Measurements from ENCODE around the gene PTPRM. TPM values are rescaled to one million over a fixed set of nuclear protein-coding genes. Genes with fewer than 3 reads are reported as not detected.

The PTPRM gene
- total RNA-seq, 1 experiment from 2014 or later = 6.2 TPM

DNA sequence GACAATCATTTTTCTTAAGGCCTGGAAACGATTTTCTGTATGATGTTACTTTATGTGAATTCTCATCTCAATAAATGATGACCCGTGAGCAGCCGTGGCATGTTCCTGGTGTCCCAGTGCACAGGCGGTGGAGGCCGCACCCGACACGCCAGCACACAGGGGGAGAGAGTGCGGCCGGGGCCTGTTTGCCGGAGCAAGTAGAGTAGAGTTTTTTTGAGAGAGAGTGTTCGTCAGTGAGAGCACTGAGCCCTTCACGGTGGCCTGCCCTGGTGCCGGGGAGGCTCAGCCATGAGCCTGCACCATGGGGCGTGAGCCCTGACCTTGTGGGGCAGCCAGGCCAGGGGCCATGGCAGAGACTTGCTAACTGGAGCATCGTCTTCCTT, 839.7 kb downstream of the PTPRM start:
- peaks cover 14 to 20% of the 10 kb centered on the region in 2 experiments for H3K9me3 Mint-ChIP-seq
- no peak overlapping the region for H4K91ac ChIP-seq (ENCODE audit: insufficient read length, low read depth, low read length)
- no peak overlapping the region for H3K23ac ChIP-seq (ENCODE audit: insufficient read length, low read depth, low read length)
- H3T11ph ChIP-seq (ENCODE audit: low read length) = no peak overlapping the region
- no peaks in the 10 kb centered on the region for H3K79me2 ChIP-seq (ENCODE audit: insufficient read depth, low read length)
- no peaks in the 10 kb centered on the region for H4K20me1 ChIP-seq (ENCODE audit: control insufficient read depth, insufficient read depth, insufficient read length)
- H3K18ac ChIP-seq (ENCODE audit: insufficient read length, low read depth, low read length) = no peak overlapping the region
- H3K27ac ChIP-seq (ENCODE audit: insufficient read length, low read depth, low read length) = no peak overlapping the region
- peaks cover under 1% of the 10 kb centered on the region for H3K9me3 ChIP-seq (ENCODE audit: control insufficient read depth, low read depth, low read length)
- H2AFZ ChIP-seq (ENCODE audit: low read length) = no peak overlapping the region
- peaks cover 8 to 9% of the 10 kb centered on the region in 2 experiments; a peak in 3 of 4 replicates for H3K4me1 Mint-ChIP-seq
- no peaks in the 10 kb centered on the region for H3K79me1 ChIP-seq (ENCODE audit: insufficient read depth, low read depth, low read length, poor library complexity, severe bottlenecking)
- H3K4me3 Mint-ChIP-seq = no peak overlapping the region
- no peak overlapping the region for H2BK15ac ChIP-seq (ENCODE audit: low read depth, low read length)
- no peak for DNase-seq
- peak overlapping the region in 1 of 3 experiments; percentile 90; a peak in 1 of 7 replicates for H3K27ac Mint-ChIP-seq
- H3K36me3 Mint-ChIP-seq (ENCODE audit: insufficient read depth in 1 of 3, low read depth in 3 of 3) = peaks cover 11 to 24% (median 11%) of the 10 kb centered on the region in 3 experiments
- no peak overlapping the region for H3K14ac ChIP-seq (ENCODE audit: insufficient read depth, low read length)
- no peaks in the 10 kb centered on the region for H3K27me3 ChIP-seq (ENCODE audit: insufficient read depth, low read length)
- H2BK12ac ChIP-seq (ENCODE audit: insufficient read length, low read depth, low read length) = no peak overlapping the region
- H4K8ac ChIP-seq (replicated peaks; ENCODE audit: insufficient read length, low read depth, low read length) = no peak overlapping the region
- H3K9ac ChIP-seq (ENCODE audit: extremely low read depth, insufficient read length, low read length) = no peak overlapping the region
- H3K4me2 ChIP-seq (ENCODE audit: insufficient read depth, insufficient read length, low read length) = no peak overlapping the region
- no CpG with 5 or more reads among the region's 15 CpGs for WGBS (ENCODE audit: extremely low coverage, insufficient read length, low lambda C conversion rate)
- peaks cover under 1% of the 10 kb centered on the region; the same call in 1 of the 2 replicates for H3K4me1 ChIP-seq (ENCODE audit: insufficient read depth, low read length)
- no peaks in the 10 kb centered on the region for H3K27me3 Mint-ChIP-seq (ENCODE audit: low read depth)
- TF ChIP-seq, protein P1, sequence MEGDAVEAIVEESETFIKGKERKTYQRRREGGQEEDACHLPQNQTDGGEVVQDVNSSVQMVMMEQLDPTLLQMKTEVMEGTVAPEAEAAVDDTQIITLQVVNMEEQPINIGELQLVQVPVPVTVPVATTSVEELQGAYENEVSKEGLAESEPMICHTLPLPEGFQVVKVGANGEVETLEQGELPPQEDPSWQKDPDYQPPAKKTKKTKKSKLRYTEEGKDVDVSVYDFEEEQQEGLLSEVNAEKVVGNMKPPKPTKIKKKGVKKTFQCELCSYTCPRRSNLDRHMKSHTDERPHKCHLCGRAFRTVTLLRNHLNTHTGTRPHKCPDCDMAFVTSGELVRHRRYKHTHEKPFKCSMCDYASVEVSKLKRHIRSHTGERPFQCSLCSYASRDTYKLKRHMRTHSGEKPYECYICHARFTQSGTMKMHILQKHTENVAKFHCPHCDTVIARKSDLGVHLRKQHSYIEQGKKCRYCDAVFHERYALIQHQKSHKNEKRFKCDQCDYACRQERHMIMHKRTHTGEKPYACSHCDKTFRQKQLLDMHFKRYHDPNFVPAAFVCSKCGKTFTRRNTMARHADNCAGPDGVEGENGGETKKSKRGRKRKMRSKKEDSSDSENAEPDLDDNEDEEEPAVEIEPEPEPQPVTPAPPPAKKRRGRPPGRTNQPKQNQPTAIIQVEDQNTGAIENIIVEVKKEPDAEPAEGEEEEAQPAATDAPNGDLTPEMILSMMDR (conservative IDR thresholded peaks at IDR 0.05) = no peak
- H2BK5ac ChIP-seq (ENCODE audit: insufficient read length, low read length) = no peak overlapping the region
- H2BK20ac ChIP-seq (ENCODE audit: low read depth, low read length, poor library complexity, severe bottlenecking) = no peak overlapping the region
- H4K5ac ChIP-seq (ENCODE audit: insufficient read length, low read depth, low read length) = no peak overlapping the region
- H2AK5ac ChIP-seq (ENCODE audit: insufficient read length, low read length) = no peak overlapping the region
- no peak overlapping the region for H2BK120ac ChIP-seq (ENCODE audit: low read depth, low read length, poor library complexity, severe bottlenecking)
- no peak overlapping the region for H3K4ac ChIP-seq (ENCODE audit: low read depth, low read length)
- H3K56ac ChIP-seq (ENCODE audit: insufficient read length, low read depth, low read length) = no peak overlapping the region
- H3K23me2 ChIP-seq (ENCODE audit: insufficient read length, low read depth, low read length, poor library complexity, severe bottlenecking) = no peaks in the 10 kb centered on the region
